ENCODE measurements around the gene DOCK4. TPM values are rescaled to one million over a fixed set of nuclear protein-coding genes. Genes with fewer than 3 reads are reported as not detected.

The DOCK4 gene
- total RNA-seq: 10 to 100 TPM; 14.1 to 28.5 (median 21.9) TPM
- 1 to 10 TPM; 3.0 to 5.7 (median 3.7) TPM for polyA plus RNA-seq

- WGBS, 2 donors: 0% methylated on average over 67 of the region's 67 CpGs
- peaks cover 0 to 27% (median 13%) of the 10 kb centered on the region in 4 donors for H3K4me1 ChIP-seq
- peak; percentile 99 for DNase-seq
- H3K9me3 ChIP-seq: no peaks in the 10 kb centered on the region
- peak within 1 kb of the TSS; percentile 85 to 95 (median 88) for H3K27ac ChIP-seq
- H3K36me3 ChIP-seq: no peaks in the 10 kb centered on the region
- TF ChIP-seq CTCF (IDR thresholded peaks at IDR 0.05) (no peak), POLR2AphosphoS5 (IDR thresholded peaks at IDR 0.05) (peak; percentile 75 to 98 (median 84)), EP300 (IDR thresholded peaks at IDR 0.05) (no peak), POLR2A (IDR thresholded peaks at IDR 0.05) (peak; percentile 48 to 55)
- peak within 1 kb of the TSS; percentile 81 to 89 (median 85) for H3K4me3 ChIP-seq
- intact Hi-C loops (cut with DNase I): loop anchor here (2.0 to 5.0 kb wide), 4 partner anchors 186 to 581 kb away; partner anchors contain the start of gene IFRD1
- H3K27me3 ChIP-seq: no peaks in the 10 kb centered on the region
Observed at GRCh38 chr7:112206238-112206990, at the start of gene DOCK4, which contains the start of gene ZNF277. TSS of gene DOCK4 (minus strand) at chr7:112206399. CDS start at chr7:112206138, 261 bp downstream. TSS of gene ZNF277 (plus strand) at chr7:112206695. CDS start at chr7:112206717, 22 bp downstream.

GRCh38 chr7:112255388-112255720 is 49.2 kb upstream of the DOCK4 start:
- DNase-seq: no peak
- Histone ChIP-seq H3K27me3 (no peaks in the 10 kb centered on the region), H3K4me3 (no peak overlapping the region), H3K36me3 (no peaks in the 10 kb centered on the region), H3K9me3 (no peaks in the 10 kb centered on the region), H3K27ac (no peak overlapping the region), H3K4me1 (no peaks in the 10 kb centered on the region)
- TF ChIP-seq POLR2AphosphoS5 (IDR thresholded peaks at IDR 0.05): no peak
- no peak for TF ChIP-seq POLR2A (IDR thresholded peaks at IDR 0.05)
- no peak for TF ChIP-seq EP300 (IDR thresholded peaks at IDR 0.05)
- no peak for TF ChIP-seq CTCF (IDR thresholded peaks at IDR 0.05)
- intact Hi-C loops (cut with DNase I): no loop called here

GRCh38 chr7:112254709-112255387 is 48.6 kb upstream of the DOCK4 start:
- WGBS, 2 donors: 86 to 88% methylated on average over 6 of the region's 6 CpGs
- no peaks in the 10 kb centered on the region for H3K4me1 ChIP-seq
- no peak overlapping the region for H3K27ac ChIP-seq
- no peaks in the 10 kb centered on the region for H3K9me3 ChIP-seq
- no peak overlapping the region for H3K4me3 ChIP-seq
- no peak for DNase-seq
- TF ChIP-seq EP300 (IDR thresholded peaks at IDR 0.05): no peak
- intact Hi-C loops (cut with DNase I): no loop called here
- H3K36me3 ChIP-seq: no peaks in the 10 kb centered on the region
- H3K27me3 ChIP-seq: no peaks in the 10 kb centered on the region

GRCh38 chr7:112254156-112254555 is 48.0 kb upstream of the DOCK4 start:
- WGBS, 2 donors: 46 to 84% methylated on average over 1 of the region's 1 CpG
- Histone ChIP-seq H3K36me3 (no peaks in the 10 kb centered on the region), H3K27ac (no peak overlapping the region), H3K4me1 (no peaks in the 10 kb centered on the region), H3K27me3 (no peaks in the 10 kb centered on the region), H3K4me3 (no peak overlapping the region), H3K9me3 (no peaks in the 10 kb centered on the region)
- no peak for TF ChIP-seq EP300 (IDR thresholded peaks at IDR 0.05)
- no peak for TF ChIP-seq POLR2A (IDR thresholded peaks at IDR 0.05)
- TF ChIP-seq CTCF (IDR thresholded peaks at IDR 0.05): no peak
- no peak for TF ChIP-seq POLR2AphosphoS5 (IDR thresholded peaks at IDR 0.05)
- intact Hi-C loops (cut with DNase I): no loop called here
- no peak for DNase-seq

GRCh38 chr7:112252691-112253090 is 46.5 kb upstream of the DOCK4 start:
- Histone ChIP-seq H3K9me3 (no peaks in the 10 kb centered on the region), H3K4me1 (no peaks in the 10 kb centered on the region), H3K27me3 (no peaks in the 10 kb centered on the region), H3K36me3 (no peaks in the 10 kb centered on the region), H3K27ac (no peak overlapping the region), H3K4me3 (no peak overlapping the region)
- no peak for DNase-seq
- TF ChIP-seq POLR2A (IDR thresholded peaks at IDR 0.05): no peak
- no peak for TF ChIP-seq CTCF (IDR thresholded peaks at IDR 0.05)
- no peak for TF ChIP-seq EP300 (IDR thresholded peaks at IDR 0.05)
- TF ChIP-seq POLR2AphosphoS5 (IDR thresholded peaks at IDR 0.05): no peak
- WGBS, 2 donors: 63 to 94% methylated on average over 3 of the region's 3 CpGs
- intact Hi-C loops (cut with DNase I): no loop called here
